DND-41 (cell line): ENCODE measurements around the gene SYNRG.

Experiments used
- EZH2 ChIP-seq: IDR thresholded peaks from 3 replicates; pipeline ENCODE4 v1.6.1; 2012; ENCODE audit warnings: borderline replicate concordance, low read depth, mild to moderate bottlenecking, moderate library complexity, low read length, inconsistent platforms; ENCODE audit not compliant: severe bottlenecking
- TF ChIP-seq, protein P1 (sequence below): IDR thresholded peaks from 2 replicates; pipeline ENCODE4 v1.5.1; 2012; ENCODE audit warnings: borderline replicate concordance, low read length, moderate library complexity, mild to moderate bottlenecking; ENCODE audit not compliant: poor library complexity, severe bottlenecking; ENCODE audit errors: extremely low read depth

DNA sequence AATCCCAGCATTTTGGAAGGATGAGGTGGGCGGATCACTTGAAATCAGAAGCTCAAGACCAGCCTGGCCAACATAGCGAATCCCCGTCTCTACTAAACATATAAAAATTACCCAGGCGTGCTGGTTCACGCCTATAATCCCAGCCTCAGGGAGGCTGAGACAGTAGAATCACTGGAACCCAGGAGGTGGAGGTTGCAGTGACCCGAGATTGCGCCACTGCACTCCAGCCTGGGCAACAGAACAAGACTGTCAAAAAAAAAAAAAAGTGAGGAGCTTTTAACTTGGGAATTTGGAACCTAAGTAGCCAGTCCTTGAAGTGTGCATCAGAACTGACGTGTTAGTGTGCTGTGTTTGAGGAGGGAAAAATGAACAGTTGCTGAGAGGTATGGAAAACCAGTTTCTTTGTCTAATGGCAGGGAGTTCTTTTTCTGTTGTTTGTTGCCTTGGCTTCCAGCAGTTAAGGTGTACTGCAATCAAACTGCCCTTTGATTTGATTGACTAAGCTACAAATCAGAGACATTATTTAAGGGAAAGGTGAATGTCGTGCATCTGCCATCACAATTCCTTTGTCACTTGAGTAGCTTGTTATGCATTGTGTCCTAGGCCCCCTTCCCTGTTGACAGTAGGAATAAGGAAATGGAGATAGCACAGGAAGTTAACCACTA, 128.1 kb downstream of the SYNRG start:
- TF ChIP-seq, protein P1, sequence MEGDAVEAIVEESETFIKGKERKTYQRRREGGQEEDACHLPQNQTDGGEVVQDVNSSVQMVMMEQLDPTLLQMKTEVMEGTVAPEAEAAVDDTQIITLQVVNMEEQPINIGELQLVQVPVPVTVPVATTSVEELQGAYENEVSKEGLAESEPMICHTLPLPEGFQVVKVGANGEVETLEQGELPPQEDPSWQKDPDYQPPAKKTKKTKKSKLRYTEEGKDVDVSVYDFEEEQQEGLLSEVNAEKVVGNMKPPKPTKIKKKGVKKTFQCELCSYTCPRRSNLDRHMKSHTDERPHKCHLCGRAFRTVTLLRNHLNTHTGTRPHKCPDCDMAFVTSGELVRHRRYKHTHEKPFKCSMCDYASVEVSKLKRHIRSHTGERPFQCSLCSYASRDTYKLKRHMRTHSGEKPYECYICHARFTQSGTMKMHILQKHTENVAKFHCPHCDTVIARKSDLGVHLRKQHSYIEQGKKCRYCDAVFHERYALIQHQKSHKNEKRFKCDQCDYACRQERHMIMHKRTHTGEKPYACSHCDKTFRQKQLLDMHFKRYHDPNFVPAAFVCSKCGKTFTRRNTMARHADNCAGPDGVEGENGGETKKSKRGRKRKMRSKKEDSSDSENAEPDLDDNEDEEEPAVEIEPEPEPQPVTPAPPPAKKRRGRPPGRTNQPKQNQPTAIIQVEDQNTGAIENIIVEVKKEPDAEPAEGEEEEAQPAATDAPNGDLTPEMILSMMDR, result no peak
- TF ChIP-seq EZH2, result no peak
